SU-DHL-6 (cell line): ENCODE measurements around the gene TRPM7.
"Not testable (repeated sequence)": the region's sequence is repeated elsewhere in the genome, so short reads cannot be mapped to it uniquely, and the experiment has no call there.

Source experiments
- H2AFZ ChIP-seq: fragments of 200-600 bp; sonication (generic); 2 replicates; pipeline ENCODE4 v1.6.1; 2014; ENCODE audit warnings: low read depth, mild to moderate bottlenecking, moderate library complexity, mixed read lengths, antibody characterized with exemption, low read length; ENCODE audit not compliant: severe bottlenecking
- H3F3A ChIP-seq: fragments of 200-600 bp; shearing (Covaris generic); 2 replicates; pipeline ENCODE4 v1.6.0; 2016; ENCODE audit warnings: antibody characterized with exemption, mild to moderate bottlenecking; ENCODE audit not compliant: insufficient read depth
- H3K27ac ChIP-seq: fragments of 200-600 bp; sonication (generic); 2 replicates; pipeline ENCODE4 v1.5.1; 2016; ENCODE audit warnings: low read depth, mild to moderate bottlenecking, low read length, moderate library complexity, mixed read lengths
- H3K27me3 ChIP-seq: fragments of 200-600 bp; sonication (generic), shearing (Covaris generic); 2 replicates; pipeline ENCODE4 v1.6.0; 2014; ENCODE audit warnings: mild to moderate bottlenecking, low read length
- H3K36me3 ChIP-seq: fragments of 200-600 bp; sonication (generic); 2 replicates; pipeline ENCODE4 v1.6.1; 2014; ENCODE audit warnings: mild to moderate bottlenecking, low read length, mixed read lengths
- H3K4me2 ChIP-seq: fragments of 300-600, 200-600 bp; shearing (Covaris generic), sonication (generic); 2 replicates; pipeline ENCODE4 v1.6.0; 2014; ENCODE audit warnings: low read length, low read depth, mild to moderate bottlenecking; ENCODE audit not compliant: poor library complexity, severe bottlenecking
- H3K4me3 ChIP-seq: fragments of 200-600 bp; sonication (generic); 2 replicates; pipeline ENCODE4 v1.5.1; 2014; ENCODE audit warnings: antibody characterized with exemption, low read length, mild to moderate bottlenecking, mixed read lengths; ENCODE audit not compliant: insufficient read depth, poor library complexity, severe bottlenecking
- H3K79me2 ChIP-seq: fragments of 200-600 bp; sonication (generic); 2 replicates; pipeline ENCODE4 v1.6.1; 2014; ENCODE audit warnings: mild to moderate bottlenecking, low read length, moderate library complexity; ENCODE audit not compliant: insufficient read depth
- H3K9ac ChIP-seq: fragments of 200-600 bp; sonication (generic); 2 replicates; pipeline ENCODE4 v1.7.0; 2014; ENCODE audit warnings: mild to moderate bottlenecking, low read length
- H3K9me2 ChIP-seq: fragments of 200-600 bp; sonication (generic); replicated peaks from 2 replicates; pipeline ENCODE4 v1.6.1; 2014; ENCODE audit warnings: low read length; ENCODE audit not compliant: insufficient read depth
- H3K9me3 ChIP-seq: fragments of 200-600 bp; sonication (generic); 2 replicates; pipeline ENCODE4 v1.6.1; 2014; ENCODE audit warnings: low read length, mixed read lengths; ENCODE audit not compliant: insufficient read depth
- H4K20me1 ChIP-seq: fragments of 200-600 bp; sonication (generic); 2 replicates; pipeline ENCODE4 v1.6.1; 2014; ENCODE audit warnings: low read depth, mild to moderate bottlenecking, antibody characterized with exemption, low read length, moderate library complexity, mixed read lengths
- EZH2phosphoT487 ChIP-seq: fragments of 200-600 bp; sonication (generic), shearing (Covaris generic); conservative IDR thresholded peaks from 2 replicates; pipeline ENCODE4 v1.6.1; 2018; ENCODE audit warnings: mild to moderate bottlenecking, antibody characterized with exemption, low read length, moderate library complexity, mixed read lengths
- TF ChIP-seq, protein P1 (sequence below): fragments of 200-600 bp; sonication (generic); IDR thresholded peaks from one replicate; pipeline ENCODE4 v1.5.1; 2017; ENCODE audit warnings: antibody characterized with exemption, mild to moderate bottlenecking, low read length, moderate library complexity; ENCODE audit not compliant: insufficient read depth, poor library complexity, severe bottlenecking

The TRPM7 gene

DNA sequence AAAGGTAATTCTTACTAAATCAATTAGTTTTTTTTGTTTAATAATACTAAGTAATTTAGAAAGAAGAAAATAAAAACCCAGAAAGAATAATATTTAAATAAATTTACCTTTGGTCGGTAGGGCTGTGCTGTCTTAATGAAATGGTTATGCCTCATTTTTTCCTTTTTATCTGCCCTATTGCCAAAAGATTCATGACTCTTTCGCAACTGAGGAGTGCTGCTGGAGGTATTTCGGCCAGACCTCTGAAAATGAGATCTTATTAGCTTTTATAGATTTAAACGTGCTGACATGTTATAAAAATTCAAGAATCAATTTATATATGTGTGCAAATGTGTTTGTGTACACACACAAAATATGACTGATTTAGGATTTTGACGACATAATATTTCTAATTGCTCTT lies 73.0 kb downstream of the TRPM7 start:
- Histone ChIP-seq H2AFZ (no peak overlapping the region), H3K27me3 (no peaks in the 10 kb centered on the region), H4K20me1 (no peaks in the 10 kb centered on the region), H3K36me3 (peaks cover 48% of the 10 kb centered on the region), H3K4me3 (no peak overlapping the region), H3K4me2 (no peak overlapping the region), H3K79me2 (0 out of 2 replicates have a peak, but pooled peaks cover 4% of the 10 kb centered on the region), H3K27ac (no peak overlapping the region), H3F3A (no peaks in the 10 kb centered on the region), H3K9ac (no peak overlapping the region), H3K9me2 (no peaks in the 10 kb centered on the region), H3K9me3 (no peaks in the 10 kb centered on the region)
- TF ChIP-seq, protein P1, sequence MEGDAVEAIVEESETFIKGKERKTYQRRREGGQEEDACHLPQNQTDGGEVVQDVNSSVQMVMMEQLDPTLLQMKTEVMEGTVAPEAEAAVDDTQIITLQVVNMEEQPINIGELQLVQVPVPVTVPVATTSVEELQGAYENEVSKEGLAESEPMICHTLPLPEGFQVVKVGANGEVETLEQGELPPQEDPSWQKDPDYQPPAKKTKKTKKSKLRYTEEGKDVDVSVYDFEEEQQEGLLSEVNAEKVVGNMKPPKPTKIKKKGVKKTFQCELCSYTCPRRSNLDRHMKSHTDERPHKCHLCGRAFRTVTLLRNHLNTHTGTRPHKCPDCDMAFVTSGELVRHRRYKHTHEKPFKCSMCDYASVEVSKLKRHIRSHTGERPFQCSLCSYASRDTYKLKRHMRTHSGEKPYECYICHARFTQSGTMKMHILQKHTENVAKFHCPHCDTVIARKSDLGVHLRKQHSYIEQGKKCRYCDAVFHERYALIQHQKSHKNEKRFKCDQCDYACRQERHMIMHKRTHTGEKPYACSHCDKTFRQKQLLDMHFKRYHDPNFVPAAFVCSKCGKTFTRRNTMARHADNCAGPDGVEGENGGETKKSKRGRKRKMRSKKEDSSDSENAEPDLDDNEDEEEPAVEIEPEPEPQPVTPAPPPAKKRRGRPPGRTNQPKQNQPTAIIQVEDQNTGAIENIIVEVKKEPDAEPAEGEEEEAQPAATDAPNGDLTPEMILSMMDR, result no peak
- TF ChIP-seq EZH2phosphoT487, result no peak

DNA sequence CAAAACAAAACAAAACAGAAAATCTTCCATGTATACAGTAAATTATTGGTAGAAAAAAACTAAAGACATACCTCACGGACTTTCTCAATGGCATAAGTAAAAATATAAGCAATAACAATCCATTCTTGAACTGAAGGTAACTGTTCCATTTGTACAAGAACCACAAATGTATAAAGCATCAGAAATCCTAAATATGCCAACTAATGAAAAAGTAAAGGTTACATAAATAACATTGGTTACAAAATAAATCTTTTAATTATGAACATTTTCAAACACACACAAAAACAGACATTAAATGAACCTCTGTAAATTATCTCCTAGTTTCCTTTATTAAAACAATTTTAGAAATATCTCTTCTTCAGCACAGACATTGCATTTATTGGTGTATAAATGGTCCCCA lies 79.5 kb downstream of the TRPM7 start:
- TF ChIP-seq EZH2phosphoT487, result no peak
- TF ChIP-seq, protein P1, result no peak
- Histone ChIP-seq H3K4me2 (no peak overlapping the region), H3F3A (0 out of 2 replicates have a peak, but pooled peaks cover 8% of the 10 kb centered on the region), H3K27me3 (no peaks in the 10 kb centered on the region), H3K4me3 (no peak overlapping the region), H2AFZ (no peak overlapping the region), H3K9ac (no peak overlapping the region), H3K36me3 (peaks cover 63% of the 10 kb centered on the region), H4K20me1 (no peaks in the 10 kb centered on the region), H3K79me2 (0 out of 2 replicates have a peak, but pooled peaks cover 4% of the 10 kb centered on the region), H3K9me2 (no peaks in the 10 kb centered on the region), H3K27ac (no peak overlapping the region), H3K9me3 (no peaks in the 10 kb centered on the region)

DNA sequence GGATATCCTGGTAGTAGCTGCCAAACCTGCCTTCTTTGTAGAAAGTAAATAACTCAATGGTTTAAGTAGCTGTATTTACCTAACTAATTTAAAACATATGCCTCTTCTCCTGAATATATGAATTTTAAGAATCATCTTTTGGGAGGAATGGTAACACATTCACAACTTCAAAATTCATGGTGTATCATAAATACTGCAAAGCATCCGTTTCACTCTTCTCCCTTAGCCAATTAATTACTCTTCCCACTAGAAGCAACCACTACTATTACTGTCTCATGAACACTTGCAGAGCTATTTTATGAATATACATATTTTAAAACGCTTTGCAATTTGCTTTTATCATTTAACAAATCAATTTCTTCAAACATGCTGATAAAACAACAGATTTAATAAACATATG lies 81.1 kb downstream of the TRPM7 start:
- peaks cover 8% of the 10 kb centered on the region; the same call in 1 of the 2 replicates for H3F3A ChIP-seq
- H3K36me3 ChIP-seq, result peaks cover 48% of the 10 kb centered on the region
- H3K9me3 ChIP-seq, result no peaks in the 10 kb centered on the region
- H2AFZ ChIP-seq, result no peak overlapping the region
- no peaks in the 10 kb centered on the region for H3K79me2 ChIP-seq
- H3K9ac ChIP-seq, result no peak overlapping the region
- no peaks in the 10 kb centered on the region for H3K27me3 ChIP-seq
- TF ChIP-seq, protein P1, result no peak
- TF ChIP-seq EZH2phosphoT487, result no peak
- H3K27ac ChIP-seq, result no peak overlapping the region
- H3K4me3 ChIP-seq, result no peak overlapping the region
- H3K9me2 ChIP-seq, result no peaks in the 10 kb centered on the region
- no peaks in the 10 kb centered on the region for H4K20me1 ChIP-seq
- no peak overlapping the region for H3K4me2 ChIP-seq

DNA sequence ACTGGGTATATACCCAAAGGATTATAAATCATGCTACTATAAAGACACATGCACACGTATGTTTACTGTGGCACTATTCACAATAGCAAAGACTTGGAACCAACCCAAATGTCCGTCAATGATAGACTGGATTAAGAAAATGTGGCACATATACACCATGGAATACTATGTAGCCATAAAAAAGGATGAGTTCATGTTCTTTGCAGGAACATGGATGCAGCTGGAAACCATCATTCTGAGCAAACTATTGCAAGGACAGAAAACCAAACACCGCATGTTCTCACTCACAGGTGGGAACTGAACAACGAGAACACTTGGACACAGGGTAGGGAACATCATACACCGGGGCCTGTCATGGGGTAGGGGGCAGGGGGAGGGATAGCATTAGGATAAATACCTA lies 84.6 kb downstream of the TRPM7 start:
- H2AFZ ChIP-seq, H3K27ac ChIP-seq, H3K4me3 ChIP-seq, H3K27me3 ChIP-seq, H3K9ac ChIP-seq, H3K79me2 ChIP-seq, H4K20me1 ChIP-seq, H3K9me3 ChIP-seq, H3K4me2 ChIP-seq, H3K9me2 ChIP-seq, H3F3A ChIP-seq: not testable (repeated sequence)
- H3K36me3 ChIP-seq, result peaks cover 30% of the 10 kb centered on the region; the same call in 1 of the 2 replicates
